Measurements from ENCODE around the gene NPEPL1.
A peak's percentile ranks its signal among the peaks of the same experiment; 100 is the strongest.

Gene NPEPL1

DNA sequence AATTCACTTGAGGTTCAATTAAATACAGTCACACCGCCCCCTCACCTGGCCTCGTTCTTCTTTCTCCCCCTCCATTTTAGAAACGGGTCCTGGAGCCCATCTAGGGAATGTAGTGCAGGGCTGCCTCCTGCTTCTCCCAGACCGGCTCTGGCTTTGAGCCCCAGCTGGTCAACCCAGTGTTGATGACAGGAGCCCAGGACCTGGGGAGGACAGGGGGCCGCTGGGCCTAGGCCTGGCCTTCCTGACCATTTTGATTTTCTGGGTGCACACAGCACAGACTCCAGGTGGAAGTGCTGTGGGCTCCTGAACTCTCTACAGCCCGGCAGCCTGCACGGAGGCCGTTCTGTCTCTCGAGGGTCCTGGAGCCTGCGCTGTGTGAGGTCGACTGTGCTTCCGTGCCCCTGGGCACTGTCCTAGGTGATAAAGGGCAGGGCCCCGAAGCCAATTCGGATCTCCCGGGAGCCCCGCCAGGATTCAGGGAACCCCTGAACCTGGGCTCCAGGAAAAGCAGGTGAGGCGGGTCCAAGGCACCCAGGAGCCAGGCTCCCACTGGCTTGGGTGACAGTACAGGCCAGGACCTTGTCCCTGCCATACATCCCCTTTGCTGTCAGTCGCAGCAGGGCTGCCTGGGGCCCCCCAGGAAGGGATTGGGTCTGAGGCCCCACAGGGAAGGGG, 23.3 kb downstream of the NPEPL1 start:
- Histone ChIP-seq H2BK15ac (ENCODE audit: low read depth, poor library complexity, severe bottlenecking) (no peak overlapping the region), H3K18ac (ENCODE audit: low read depth in 1 of 2, low read length in 2 of 2) (no peak overlapping the region), H3K23ac (ENCODE audit: low read length in 2 of 2) (no peak overlapping the region), H3K79me1 (replicated peaks; ENCODE audit: low read length, poor library complexity, severe bottlenecking) (no peaks in the 10 kb centered on the region), H4K8ac (ENCODE audit: low read length) (no peak overlapping the region), H3K27ac (ENCODE audit: low read length, poor library complexity, severe bottlenecking) (no peak overlapping the region), H2BK5ac (ENCODE audit: low read depth, low read length, poor library complexity, severe bottlenecking) (no peak overlapping the region), H3K4me2 (ENCODE audit: low read length, poor library complexity, severe bottlenecking) (no peak overlapping the region), H3K9me3 (ENCODE audit: control insufficient read depth, low read length) (no peaks in the 10 kb centered on the region), H2AK5ac (ENCODE audit: low read length, severe bottlenecking) (no peak overlapping the region), H3K9ac (ENCODE audit: low read length) (no peak overlapping the region), H3K36me3 (ENCODE audit: control insufficient read depth in 1 of 2, insufficient read depth in 2 of 2, low read depth in 1 of 2, low read length in 2 of 2) (peaks cover 0 to 12% of the 10 kb centered on the region in 2 experiments), H3K27me3 (ENCODE audit: control insufficient read depth in 1 of 2, insufficient read depth in 1 of 2, low read length in 2 of 2) (peaks cover 12 to 14% of the 10 kb centered on the region in 2 experiments), H3K4me3 (ENCODE audit: insufficient read depth in 1 of 2, low read depth in 1 of 2, low read length in 2 of 2) (no peak overlapping the region), H3K4me1 (ENCODE audit: control insufficient read depth, insufficient read depth, low read depth, low read length) (peaks cover 21% of the 10 kb centered on the region), H2BK12ac (ENCODE audit: low read length in 2 of 2) (no peak overlapping the region), H2BK120ac (ENCODE audit: low read depth, low read length) (no peak overlapping the region), H3K4ac (ENCODE audit: low read depth in 1 of 2, low read length in 2 of 2) (no peak overlapping the region), H4K91ac (ENCODE audit: low read length) (no peak overlapping the region), H3K14ac (ENCODE audit: low read length in 2 of 2) (no peak overlapping the region), H2AFZ (ENCODE audit: low read depth, low read length) (no peak overlapping the region)
- WGBS, result 89% methylated on average over 18 of the region's 18 CpGs
- DNase-seq, result no peak

DNA sequence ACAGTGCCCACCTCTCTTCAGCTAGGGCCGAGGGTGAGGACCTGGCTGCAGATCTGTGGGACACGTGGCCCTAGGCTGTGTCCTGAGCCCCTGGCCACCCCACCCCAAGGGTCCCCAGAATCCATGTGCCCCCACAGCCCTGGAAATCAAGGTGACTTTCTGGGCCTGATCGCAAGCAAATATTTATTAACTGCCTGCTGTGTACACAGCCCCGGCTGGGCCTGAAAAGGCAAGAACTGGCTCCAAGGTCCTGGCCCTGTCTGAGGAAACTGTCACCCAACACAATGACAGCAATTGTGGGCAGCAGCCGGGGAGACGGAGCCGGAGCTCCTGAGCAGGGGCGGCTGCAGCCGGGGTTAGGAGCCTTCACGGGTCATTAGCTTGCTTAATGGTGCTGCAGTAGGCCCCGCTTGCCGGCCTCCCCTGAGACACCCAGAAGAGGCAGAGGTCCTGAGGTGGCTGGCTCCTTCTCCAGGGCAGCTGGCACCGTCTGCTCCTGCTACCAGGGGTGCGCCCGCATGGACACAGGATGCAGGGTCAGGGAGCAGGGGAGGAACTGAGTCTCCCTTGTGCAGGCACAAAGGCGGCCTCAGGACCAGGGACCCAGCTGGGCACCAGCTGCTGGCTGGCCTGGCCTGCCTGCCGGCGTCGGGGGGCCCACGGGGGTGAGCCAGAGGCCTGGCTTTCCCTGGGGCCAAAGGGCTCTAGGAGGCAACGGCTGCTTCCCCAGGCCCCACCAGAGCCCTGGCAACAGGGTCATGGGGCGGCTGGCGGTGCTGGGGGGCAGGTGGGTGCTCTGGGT, 24.1 kb downstream of the NPEPL1 start:
- WGBS, result 72% methylated on average over 23 of the region's 23 CpGs
- no peak overlapping the region for H4K91ac ChIP-seq (ENCODE audit: low read length)
- DNase-seq, result no peak

DNA sequence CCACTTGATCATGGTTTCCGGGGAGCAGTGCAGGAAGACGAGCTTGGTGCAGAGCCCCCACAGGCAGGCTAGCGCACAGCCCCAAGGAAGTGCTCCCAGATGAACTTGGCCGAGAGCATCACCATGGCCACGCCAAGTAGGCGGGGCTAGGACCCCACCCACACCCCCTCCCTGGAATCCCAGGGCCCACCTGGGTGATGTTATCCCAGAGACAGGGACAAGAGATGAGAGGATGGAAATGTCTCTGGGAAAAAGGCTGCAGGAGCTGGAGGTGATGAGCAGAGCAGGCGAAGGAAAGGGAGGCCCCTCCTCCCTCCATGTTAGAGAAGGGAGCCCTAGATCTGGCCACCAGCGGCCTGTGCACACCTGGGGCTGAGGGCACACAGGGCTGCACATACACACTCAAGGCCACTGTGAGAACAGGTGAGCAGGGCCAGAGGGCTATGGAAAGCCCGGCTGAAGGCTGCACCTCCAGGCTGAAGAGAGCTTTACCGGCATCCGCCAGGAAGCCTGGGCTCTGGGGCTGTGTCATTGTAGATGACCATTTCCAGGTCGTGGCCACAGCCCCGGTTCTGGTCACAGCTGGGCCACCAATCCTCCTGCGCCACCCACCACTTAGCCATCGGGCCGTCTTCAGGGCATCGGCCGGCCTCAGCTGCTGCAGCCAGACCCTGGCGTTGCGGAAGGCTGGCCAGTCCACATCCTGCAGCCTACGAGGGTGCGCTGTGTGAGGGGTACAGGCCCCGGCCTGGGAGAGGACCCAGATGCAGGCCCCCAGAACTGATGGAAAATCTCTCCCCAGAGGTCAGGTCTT, 24.9 kb downstream of the NPEPL1 start:
- Histone ChIP-seq H2BK12ac (ENCODE audit: low read length in 2 of 2) (no peak overlapping the region), H3K14ac (ENCODE audit: low read length in 2 of 2) (no peak overlapping the region), H3K9me3 (ENCODE audit: control insufficient read depth, low read length) (no peaks in the 10 kb centered on the region), H3K18ac (ENCODE audit: low read depth in 1 of 2, low read length in 2 of 2) (no peak overlapping the region), H3K23ac (ENCODE audit: low read length in 2 of 2) (no peak overlapping the region), H3K4me2 (ENCODE audit: low read length, poor library complexity, severe bottlenecking) (no peak overlapping the region), H4K8ac (ENCODE audit: low read length) (peak overlapping the region; percentile 21), H3K27ac (ENCODE audit: low read length, poor library complexity, severe bottlenecking) (no peak overlapping the region), H2BK120ac (ENCODE audit: low read depth, low read length) (no peak overlapping the region), H4K91ac (ENCODE audit: low read length) (no peak overlapping the region), H2BK5ac (ENCODE audit: low read depth, low read length, poor library complexity, severe bottlenecking) (no peak overlapping the region), H2AK5ac (ENCODE audit: low read length, severe bottlenecking) (no peak overlapping the region), H3K79me1 (replicated peaks; ENCODE audit: low read length, poor library complexity, severe bottlenecking) (no peaks in the 10 kb centered on the region), H2BK15ac (ENCODE audit: low read depth, poor library complexity, severe bottlenecking) (no peak overlapping the region), H3K4ac (ENCODE audit: low read depth in 1 of 2, low read length in 2 of 2) (no peak overlapping the region), H3K36me3 (ENCODE audit: control insufficient read depth in 1 of 2, insufficient read depth in 2 of 2, low read depth in 1 of 2, low read length in 2 of 2) (peaks cover 0 to 7% of the 10 kb centered on the region in 2 experiments), H3K27me3 (ENCODE audit: control insufficient read depth in 1 of 2, insufficient read depth in 1 of 2, low read length in 2 of 2) (peaks cover 20 to 27% of the 10 kb centered on the region in 2 experiments), H3K9ac (ENCODE audit: low read length) (no peak overlapping the region), H3K4me3 (ENCODE audit: insufficient read depth in 1 of 2, low read depth in 1 of 2, low read length in 2 of 2) (no peak overlapping the region), H3K4me1 (ENCODE audit: control insufficient read depth, insufficient read depth, low read depth, low read length) (peaks cover 18% of the 10 kb centered on the region), H2AFZ (ENCODE audit: low read depth, low read length) (no peak overlapping the region)
- DNase-seq, result no peak
- 92% methylated on average over 18 of the region's 23 CpGs for WGBS

More for the DNA sequence above, 24.1 kb downstream of the NPEPL1 start:
- peaks cover 0 to 12% of the 10 kb centered on the region in 2 experiments for H3K36me3 ChIP-seq (ENCODE audit: control insufficient read depth in 1 of 2, insufficient read depth in 2 of 2, low read depth in 1 of 2, low read length in 2 of 2)
- no peak overlapping the region for H3K4me3 ChIP-seq (ENCODE audit: insufficient read depth in 1 of 2, low read depth in 1 of 2, low read length in 2 of 2)
- H3K9me3 ChIP-seq (ENCODE audit: control insufficient read depth, low read length), result no peaks in the 10 kb centered on the region
- no peak overlapping the region for H3K14ac ChIP-seq (ENCODE audit: low read length in 2 of 2)
- no peak overlapping the region for H2BK12ac ChIP-seq (ENCODE audit: low read length in 2 of 2)
- H4K8ac ChIP-seq (ENCODE audit: low read length), result peak overlapping the region; percentile 21
- H3K9ac ChIP-seq (ENCODE audit: low read length), result no peak overlapping the region
- no peak overlapping the region for H3K27ac ChIP-seq (ENCODE audit: low read length, poor library complexity, severe bottlenecking)
- no peak overlapping the region for H2AK5ac ChIP-seq (ENCODE audit: low read length, severe bottlenecking)
- H3K4me2 ChIP-seq (ENCODE audit: low read length, poor library complexity, severe bottlenecking), result peak overlapping the region; percentile 43
- H3K23ac ChIP-seq (ENCODE audit: low read length in 2 of 2), result no peak overlapping the region
- peaks cover 12 to 20% of the 10 kb centered on the region in 2 experiments for H3K27me3 ChIP-seq (ENCODE audit: control insufficient read depth in 1 of 2, insufficient read depth in 1 of 2, low read length in 2 of 2)
- no peak overlapping the region for H3K4ac ChIP-seq (ENCODE audit: low read depth in 1 of 2, low read length in 2 of 2)
- no peak overlapping the region for H3K18ac ChIP-seq (ENCODE audit: low read depth in 1 of 2, low read length in 2 of 2)
- no peaks in the 10 kb centered on the region for H3K79me1 ChIP-seq (replicated peaks; ENCODE audit: low read length, poor library complexity, severe bottlenecking)
- H2AFZ ChIP-seq (ENCODE audit: low read depth, low read length), result no peak overlapping the region
- no peak overlapping the region for H2BK15ac ChIP-seq (ENCODE audit: low read depth, poor library complexity, severe bottlenecking)
- H3K4me1 ChIP-seq (ENCODE audit: control insufficient read depth, insufficient read depth, low read depth, low read length), result peaks cover 21% of the 10 kb centered on the region
- no peak overlapping the region for H2BK5ac ChIP-seq (ENCODE audit: low read depth, low read length, poor library complexity, severe bottlenecking)
- no peak overlapping the region for H2BK120ac ChIP-seq (ENCODE audit: low read depth, low read length)

Measured in mesenchymal stem cell (in vitro differentiated cells and primary cell).